HG02973 (cell line): ENCODE data around the gene CPT1C.

Source experiments
- ATAC-seq: cut with Tn5 transposase; IDR thresholded peaks from one replicate; pipeline ENCODE4 v1.9.1; 2021; ENCODE audit warnings: moderate library complexity; ENCODE audit not compliant: unreplicated experiment

The CPT1C gene

DNA sequence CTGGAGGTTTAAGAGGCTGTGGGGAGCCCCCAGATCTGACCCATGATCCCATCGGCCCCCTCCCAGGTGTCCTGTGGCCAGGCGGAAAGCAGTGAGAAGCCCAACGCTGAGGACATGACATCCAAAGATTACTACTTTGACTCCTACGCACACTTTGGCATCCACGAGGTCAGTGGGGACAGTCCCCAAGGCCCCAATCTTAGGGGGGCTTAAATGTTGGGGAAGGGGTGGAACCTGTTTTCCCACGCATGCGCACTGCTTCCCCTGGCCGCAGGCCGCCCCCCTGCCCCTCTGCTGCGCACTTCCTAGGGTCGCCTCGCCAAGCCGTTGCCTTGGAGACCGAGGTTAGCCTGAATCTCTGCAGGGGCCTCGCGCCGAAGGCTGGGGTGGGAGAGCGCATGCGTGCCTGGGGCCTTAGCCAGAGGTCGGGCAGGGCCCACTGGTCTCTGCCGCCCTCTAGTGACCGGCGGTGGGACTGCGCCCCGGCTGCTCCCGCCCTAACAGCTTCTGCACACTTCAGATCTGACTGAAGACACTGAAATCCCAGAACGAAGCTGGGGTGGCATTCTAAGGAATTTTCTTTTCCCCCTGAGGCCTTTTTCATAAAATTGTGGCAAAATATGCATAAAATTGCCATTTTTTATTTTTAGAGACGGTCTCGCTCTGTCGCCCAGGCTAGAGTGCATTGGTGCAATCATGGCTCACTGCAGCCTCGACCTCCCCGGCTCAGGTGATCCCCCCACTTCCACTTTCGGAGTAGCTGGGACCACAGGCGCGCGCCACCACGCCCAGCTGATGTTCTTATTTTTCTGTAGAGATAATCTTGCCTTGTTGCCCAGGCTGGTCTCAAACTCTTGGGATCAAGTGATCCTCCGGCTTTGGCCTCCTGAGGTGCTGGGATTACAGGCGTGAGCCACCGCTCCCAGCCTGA lies 10.2 kb upstream of the CPT1C start:
- no peak for ATAC-seq

DNA sequence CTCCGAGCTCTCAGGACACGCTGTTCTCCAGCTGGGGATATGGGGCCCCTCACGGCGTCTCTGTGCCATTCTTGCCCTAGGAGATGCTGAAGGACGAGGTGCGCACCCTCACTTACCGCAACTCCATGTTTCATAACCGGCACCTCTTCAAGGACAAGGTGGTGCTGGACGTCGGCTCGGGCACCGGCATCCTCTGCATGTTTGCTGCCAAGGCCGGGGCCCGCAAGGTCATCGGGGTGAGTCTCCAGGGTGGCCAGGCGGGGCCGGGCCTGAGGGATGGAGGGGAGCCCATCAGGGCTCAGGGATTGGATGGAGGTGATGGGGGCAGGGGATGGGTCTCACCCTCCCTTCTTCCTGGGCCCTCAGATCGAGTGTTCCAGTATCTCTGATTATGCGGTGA lies 9.1 kb upstream of the CPT1C start:
- no peak for ATAC-seq

DNA sequence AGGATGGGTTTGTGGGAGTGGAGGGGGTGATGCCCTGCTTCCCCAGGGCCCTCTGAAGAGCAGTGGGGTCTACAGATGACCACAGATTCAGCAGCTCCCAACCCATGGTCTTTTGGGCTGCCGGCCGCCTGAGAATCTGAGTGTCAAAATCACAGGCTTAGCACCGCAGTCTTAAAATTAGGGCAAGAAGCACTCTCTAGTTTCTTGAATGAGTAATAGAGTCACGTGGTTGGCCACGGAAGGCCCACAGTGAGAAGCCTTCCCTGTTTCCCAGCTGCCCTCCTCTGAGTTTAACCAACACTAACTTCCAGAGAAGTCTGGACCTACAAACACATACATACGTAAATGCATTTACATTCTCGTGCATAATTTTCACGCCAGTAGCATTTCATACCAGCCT lies 8.6 kb upstream of the CPT1C start:
- no peak for ATAC-seq

DNA sequence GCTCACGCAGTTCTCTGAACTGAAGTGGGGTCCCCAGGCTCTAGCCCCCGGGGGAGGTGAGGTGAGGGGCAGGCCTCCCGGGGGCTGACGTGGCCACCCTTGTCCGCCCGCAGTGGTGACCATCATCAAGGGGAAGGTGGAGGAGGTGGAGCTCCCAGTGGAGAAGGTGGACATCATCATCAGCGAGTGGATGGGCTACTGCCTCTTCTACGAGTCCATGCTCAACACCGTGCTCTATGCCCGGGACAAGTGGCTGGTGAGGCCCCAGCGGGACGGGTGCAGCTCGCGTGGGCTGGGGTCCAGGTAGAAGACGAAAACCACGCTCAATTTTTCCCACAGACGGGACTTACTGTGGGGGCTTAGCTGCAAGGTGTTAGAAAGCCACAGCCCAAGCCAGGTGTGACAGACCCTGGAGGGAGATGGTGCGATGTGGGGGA lies 7.1 kb upstream of the CPT1C start:
- ATAC-seq = no peak

DNA sequence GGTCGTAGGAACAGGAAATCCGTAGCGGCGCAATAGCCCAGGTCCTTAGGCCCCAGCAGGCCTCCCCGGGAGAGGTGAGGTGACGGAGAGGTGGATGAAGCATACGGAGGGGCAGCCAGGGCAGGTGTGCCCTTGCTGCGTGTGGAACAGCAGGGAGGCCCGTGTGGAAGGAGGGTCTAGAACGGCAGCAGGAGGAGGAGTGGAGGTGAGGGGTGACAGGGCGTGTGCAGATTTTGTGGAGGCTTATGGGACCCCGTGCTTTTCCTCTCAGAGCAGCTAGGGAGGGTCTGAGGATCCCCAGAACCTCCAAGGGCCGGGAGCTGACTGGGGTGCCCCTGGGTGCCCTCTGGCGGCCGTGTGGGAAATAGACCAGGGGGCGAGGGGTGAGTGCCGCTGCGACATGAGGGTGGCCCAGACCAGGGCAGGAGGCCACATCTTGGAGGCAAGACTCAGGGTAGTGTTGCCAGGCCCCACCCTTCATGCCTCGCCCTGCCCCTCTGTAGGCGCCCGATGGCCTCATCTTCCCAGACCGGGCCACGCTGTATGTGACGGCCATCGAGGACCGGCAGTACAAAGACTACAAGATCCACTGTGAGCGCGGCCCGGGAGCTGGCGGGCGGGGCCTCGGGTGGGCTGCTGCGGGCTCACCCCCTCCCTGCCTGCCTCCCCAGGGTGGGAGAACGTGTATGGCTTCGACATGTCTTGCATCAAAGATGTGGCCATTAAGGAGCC lies 6.5 kb upstream of the CPT1C start:
- no peak for ATAC-seq

DNA sequence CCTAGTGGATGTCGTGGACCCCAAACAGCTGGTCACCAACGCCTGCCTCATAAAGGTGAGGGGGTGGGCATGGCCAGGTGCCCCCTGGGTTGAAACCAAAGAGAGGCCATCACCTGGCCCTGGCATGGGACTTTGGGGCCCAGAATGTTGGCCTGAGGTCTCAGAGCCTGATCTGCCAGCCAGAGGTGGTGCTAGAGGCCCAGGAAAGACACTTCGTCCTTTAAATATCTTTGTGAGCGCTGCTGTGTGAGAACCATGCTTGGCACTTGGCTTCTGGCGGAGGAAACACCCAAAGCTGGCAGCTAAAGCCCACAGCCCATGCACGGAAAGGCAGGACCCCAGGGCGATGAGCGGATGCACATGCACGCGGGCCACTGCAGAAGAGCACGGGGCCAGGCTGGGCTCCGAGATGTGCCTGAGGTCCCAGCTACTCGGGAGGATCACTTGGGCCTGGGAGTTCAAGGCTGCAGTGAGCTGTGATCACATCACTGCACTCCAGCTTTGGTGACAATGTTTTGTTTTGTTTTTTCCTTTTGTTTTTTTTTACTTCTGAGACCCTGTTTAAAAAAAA lies 5.8 kb upstream of the CPT1C start:
- ATAC-seq = no peak

DNA sequence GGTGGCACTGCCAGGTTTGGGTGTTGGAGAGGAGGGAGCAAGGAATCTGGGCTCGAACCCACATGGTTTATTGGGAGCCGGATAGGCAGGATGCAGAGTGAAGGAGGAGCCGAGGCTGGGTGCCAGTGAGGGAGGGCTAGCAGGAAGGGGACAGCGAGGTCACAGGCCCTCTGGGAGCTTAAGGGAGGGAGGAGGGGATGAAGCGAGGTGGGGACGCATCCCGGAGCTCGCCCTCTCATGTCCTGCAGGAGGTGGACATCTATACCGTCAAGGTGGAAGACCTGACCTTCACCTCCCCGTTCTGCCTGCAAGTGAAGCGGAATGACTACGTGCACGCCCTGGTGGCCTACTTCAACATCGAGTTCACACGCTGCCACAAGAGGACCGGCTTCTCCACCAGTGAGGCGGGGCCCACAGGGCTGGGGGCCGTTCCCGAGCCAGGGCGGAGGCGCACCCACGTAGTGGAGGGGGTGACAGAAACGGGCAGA lies 5.0 kb upstream of the CPT1C start:
- no peak for ATAC-seq

DNA sequence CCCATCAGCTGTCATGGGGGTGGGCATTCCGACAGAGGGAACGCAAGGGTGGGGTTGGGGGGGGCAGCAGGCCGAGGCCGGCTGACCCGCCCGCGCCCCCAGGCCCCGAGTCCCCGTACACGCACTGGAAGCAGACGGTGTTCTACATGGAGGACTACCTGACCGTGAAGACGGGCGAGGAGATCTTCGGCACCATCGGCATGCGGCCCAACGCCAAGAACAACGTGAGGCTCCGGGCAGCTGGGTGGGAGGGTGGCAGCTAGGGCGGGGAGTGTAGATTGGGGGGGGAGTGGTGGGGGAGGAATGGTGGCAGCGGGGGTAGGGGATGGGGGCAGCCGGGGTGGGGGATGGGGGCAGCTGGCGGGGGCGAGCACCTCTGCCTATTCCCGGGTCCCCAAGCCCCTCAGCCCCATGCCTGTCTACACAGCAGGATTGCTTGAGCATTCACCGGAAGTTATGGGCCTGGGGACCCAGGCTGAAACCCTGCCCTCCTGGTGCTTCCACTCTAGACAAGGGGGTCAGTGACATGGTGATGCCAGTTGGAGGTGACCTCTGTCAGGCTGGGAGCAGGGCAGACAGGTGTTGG lies 4.3 kb upstream of the CPT1C start:
- ATAC-seq = no peak

DNA sequence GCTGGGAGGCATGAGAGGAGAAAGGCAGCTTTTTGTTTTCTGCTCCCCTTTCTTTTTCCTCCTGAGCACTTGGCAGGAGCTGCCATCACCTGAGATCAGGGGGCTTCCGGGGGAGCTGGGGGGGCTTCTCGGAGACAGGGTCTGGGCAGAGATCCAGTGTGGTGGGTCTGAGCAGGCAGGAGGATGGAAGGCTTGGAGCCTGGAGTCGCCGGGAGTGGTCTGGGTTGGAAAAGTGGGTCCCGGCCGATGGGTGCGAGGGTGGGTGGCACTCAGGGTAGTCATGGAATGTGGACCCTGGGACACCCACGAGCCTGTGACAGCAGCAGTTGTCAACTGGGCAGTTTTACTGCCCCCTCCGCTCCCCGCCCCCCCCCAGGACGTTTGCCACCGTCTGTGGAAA lies 3.8 kb upstream of the CPT1C start:
- no peak for ATAC-seq

DNA sequence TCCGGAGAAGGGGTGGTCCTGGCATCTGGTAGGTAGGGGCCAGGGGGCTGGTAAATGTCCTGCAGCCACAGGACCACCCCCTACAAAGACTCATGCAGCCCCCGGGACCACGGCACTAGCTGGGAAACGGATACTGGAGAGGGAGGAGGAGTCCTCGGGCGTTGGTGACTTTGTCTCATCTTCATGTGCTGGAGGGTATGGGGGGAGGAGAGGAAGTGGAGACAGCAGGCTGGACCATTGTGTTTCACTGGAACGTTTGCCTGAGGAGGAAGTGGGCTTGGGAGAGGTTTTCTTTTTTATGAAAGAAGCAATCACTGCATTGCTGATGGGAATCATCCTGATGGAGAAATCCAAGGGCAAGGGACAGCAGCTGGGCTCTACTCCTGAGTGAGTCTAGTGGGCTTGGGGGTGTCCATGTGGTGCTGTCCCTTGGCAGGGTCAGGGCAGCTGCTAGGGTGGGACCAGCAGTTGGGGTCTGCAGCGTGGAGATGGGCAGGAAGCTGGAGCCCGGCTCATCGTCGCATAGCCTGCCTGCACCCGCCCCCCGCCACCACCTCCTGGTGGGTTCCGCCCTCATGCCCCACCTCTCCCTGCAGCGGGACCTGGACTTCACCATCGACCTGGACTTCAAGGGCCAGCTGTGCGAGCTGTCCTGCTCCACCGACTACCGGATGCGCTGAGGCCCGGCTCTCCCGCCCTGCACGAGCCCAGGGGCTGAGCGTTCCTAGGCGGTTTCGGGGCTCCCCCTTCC lies 3.2 kb upstream of the CPT1C start:
- ATAC-seq = no peak

DNA sequence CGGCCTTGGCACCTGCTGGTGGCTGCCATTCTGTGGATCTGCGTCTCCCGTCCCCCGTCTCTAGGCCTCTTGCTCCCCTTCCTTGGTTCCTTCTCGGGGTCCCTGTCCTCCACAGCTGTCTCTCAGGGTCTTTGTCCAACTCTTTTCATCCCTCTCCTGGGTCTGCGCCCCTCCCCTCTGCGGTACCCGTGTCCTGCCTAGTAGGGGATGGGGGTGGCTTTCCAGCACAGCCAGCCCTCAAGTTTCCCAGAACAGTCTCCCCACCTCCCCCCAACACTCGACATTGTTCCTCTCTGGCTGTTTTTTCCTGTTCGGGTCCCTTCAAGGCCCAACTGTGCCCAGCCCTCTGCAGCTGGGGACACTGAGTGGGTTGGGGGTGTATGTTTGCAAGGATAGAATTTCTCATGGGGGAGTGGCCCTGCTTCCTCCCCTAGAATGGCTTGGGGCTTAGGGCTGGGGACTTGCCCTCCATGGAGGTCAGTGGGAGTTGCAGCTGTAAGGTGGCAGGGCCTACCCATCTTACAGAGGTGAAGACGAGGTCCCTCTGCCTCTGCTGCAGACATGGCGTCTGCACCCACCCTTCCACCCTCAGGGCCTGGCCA lies 2.3 kb upstream of the CPT1C start:
- ATAC-seq = no peak

DNA sequence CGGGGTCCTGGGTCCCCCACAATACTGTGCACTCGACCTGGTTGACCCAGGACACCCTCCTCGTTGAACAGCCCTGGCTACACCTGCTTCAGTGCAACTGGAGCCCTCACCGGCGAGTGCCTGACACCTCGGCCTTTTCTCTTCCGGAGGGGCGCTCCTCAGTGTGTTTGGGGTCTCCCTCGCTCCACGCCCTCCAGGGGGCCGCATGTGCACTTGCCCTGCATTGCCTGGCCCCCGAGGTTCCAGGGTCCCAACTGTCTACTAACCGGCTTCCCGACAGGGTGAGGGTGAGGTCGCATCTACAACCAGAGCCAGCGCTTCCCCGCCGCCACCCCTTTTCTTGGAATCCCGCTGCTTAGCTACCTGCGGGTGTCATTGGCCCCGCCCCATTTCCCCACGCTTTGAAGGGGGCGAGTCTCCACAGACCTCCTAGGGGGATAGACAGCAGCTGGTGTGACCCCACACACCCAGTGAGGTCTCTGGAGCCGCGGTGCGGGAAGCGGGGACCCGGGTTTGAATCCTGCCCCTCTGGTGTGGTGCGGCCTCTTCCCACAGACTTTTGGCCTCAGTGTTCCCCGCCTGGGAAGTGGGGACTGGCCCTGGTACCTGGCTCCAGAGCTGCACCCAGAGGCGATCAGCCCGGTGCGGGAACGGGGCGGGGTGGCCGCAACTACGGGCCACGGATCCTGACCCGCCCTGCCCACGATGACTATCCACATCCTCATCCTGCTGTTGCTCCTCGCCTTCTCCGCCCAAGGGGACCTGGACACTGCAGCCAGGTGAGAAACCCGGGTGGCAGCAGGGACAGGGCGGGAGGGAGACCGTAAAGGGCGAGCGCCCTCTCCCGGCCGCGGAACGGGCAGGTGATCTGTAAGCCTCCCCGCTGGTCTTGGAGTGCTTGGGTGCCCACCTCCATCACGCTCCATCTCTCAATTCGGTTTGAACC lies 1.5 kb upstream of the CPT1C start, which contains the start of gene ADM5:
ADM5 (plus strand) TSS at position 462 of the 946 bp plus-strand sequence; CDS start at position 706, 244 bp downstream.
- ATAC-seq = no peak

DNA sequence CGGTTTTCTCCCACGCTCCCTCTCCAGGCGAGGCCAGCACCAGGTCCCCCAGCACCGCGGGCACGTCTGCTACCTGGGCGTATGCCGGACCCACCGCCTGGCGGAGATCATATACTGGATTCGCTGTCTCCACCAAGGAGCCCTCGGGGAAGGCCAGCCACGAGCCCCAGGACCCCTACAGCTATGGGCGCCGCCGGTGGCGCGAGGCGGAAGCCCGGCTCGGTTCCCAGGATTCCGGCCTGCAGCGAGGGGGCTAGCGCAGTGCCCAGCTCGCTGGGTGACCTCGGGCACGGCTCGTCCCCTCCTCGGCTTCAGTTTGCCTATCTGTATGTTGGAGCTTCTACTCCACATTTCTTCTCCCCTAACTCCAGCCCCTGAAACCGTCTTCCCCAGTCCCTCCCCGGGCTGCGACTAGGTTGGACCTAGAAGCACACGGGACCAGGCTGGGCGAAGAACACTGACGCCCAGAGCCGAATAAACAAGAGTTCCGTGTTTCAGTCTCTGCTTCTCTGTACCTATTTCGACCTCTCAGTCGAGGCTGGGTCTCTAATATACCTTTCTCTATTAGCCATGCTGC lies 749 bp upstream of the CPT1C start:
- no peak for ATAC-seq

DNA sequence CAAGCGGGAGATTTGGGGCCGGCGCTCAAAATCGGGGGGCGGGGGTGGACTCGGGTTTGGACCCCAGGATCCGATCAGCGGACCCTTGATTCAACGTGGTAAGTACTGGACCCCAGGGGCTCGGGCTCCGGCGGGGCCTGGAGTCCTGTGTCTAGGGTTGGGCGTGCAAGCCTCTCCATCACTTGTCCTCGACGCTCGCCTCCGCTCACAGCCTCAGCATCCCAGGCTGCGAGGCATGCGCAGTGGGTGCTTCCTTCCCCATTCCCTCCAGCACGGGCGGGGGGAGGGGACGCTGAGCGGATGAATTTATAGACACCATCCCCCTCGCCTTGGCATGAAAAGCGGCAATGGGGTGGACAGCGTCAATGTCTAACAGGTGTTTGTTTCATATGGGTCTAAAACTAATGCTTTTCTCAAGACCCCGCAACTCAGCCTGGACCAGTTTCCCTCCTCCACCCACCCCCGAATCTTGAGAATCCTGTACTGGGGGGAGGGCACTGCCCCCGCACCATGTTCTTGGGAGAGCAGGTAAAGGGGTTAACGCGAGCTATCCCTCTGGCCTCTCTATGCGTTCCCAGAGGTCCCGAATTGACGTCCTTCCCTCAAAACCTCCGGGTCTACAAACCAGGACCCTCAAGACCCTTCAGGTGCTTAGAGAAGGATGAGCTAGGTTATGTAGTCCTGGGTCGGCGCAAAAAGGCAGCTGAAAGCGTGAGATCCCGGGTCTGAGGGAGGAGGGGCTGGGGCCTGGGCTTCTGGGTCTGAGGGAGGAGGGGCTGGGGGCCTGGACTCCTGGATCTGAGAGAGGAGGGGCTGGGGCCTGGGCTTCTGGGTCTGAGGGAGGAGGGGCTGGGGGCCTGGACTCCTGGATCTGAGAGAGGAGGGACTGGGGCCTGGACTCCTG lies 579 bp downstream of the CPT1C start:
- no peak for ATAC-seq

DNA sequence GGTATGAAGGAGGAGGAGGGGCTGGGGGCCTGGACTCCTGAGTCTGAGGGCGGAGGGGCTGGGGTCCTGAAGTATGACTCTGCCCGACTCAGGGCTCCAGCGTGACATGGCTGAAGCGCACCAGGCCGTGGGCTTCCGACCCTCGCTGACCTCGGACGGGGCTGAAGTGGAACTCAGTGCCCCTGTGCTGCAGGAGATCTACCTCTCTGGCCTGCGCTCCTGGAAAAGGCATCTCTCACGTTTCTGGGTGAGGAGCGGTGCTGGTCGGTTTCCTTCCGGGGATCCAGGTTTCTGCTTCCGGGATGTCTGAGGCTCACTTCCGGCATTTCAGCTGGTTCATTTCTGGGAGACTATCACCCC lies 1.2 kb downstream of the CPT1C start:
- no peak for ATAC-seq

DNA sequence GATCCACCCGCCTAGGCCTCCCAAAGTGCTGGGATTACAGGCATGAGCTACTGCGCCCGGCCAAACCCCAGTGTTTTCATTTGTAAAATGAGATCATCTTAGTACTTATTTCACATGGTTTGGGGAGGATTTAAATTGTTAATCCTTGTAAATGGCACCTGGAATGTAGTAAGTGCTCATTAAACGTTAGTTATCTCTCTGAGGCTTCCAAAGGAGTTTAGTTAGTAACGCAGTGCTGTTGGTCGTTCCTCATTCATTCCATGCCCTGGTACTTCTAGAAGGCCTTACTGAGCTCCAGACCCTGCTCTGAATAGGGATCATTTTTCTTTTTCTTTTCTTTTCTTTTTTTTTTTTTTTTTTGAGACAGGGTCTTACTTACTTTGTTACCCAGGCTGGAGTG lies 5.2 kb downstream of the CPT1C start:
- no peak for ATAC-seq

DNA sequence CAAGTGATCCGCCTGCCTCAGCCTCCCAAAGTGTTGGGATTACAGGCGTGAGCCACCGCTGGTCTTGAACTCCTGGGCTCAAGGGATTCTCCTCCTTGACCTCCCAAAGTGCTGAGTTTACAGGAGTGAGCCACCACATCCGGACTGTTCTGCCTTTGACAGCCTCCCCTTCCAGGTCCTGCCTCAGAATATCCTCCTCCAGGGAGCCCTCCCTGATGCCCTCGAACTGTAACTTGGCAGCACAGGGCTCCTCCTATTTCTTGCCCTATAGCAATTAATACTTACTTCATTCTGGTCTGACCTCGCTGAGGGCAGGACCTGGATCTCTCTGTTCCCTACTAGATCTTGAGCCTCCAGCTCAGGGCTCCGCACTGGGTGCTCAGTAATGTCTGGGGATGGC lies 5.9 kb downstream of the CPT1C start:
- ATAC-seq = no peak

DNA sequence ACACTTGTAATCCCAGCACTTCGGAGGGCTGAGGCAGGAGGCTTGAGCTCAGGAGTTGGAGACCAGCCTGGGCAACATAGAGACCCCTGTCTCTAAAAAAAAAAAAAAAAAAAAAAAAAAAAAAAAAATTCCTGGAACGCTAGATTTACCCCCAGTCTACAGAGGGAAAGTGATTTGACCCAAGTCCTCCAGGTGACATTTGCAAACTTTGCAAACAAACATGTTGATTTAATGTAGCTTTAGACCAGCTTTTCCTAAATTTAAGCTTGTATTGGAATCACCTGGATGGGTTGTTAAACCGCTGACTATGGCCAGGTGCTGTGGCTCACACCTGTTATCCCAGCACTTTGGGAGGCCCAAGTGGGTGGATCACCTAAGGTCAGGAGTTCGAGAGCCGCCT lies 8.4 kb downstream of the CPT1C start:
- no peak for ATAC-seq
